ENCODE data around the gene FAM107B. TPM values are rescaled to one million over a fixed set of nuclear protein-coding genes. Genes with fewer than 3 reads are reported as not detected.
A peak's percentile ranks its signal among the peaks of the same experiment; 100 is the strongest.

The FAM107B gene
- total and polyA plus RNA-seq, 12 donors = 2.6 to 18.5 (median 6.2) TPM

GRCh38 chr10:14624600-14624999, 150.1 kb downstream of the FAM107B start:
- Histone ChIP-seq H3K36me3 (no peaks in the 10 kb centered on the region), H3K9me3 (no peaks in the 10 kb centered on the region), H3K27me3 (no peaks in the 10 kb centered on the region), H3K4me3 (no peak overlapping the region), H3K4me1 (peaks cover 0 to 17% (median 0%) of the 10 kb centered on the region in 9 donors), H3K27ac (no peak overlapping the region)
- intact Hi-C loops (cut with DNase I) = no loop called here
- DNase-seq = no peak
- no peak for ATAC-seq
- WGBS, 2 donors = 93% methylated on average over 8 of the region's 8 CpGs
- no peak for TF ChIP-seq CTCF (IDR thresholded peaks at IDR 0.05)

- intact Hi-C loops (cut with DNase I) = no loop called here
- ATAC-seq = no peak
- H3K4me1 ChIP-seq = peaks cover 0 to 17% (median 0%) of the 10 kb centered on the region in 9 donors
These were observed 150.8 kb downstream of the FAM107B start for GRCh38 chr10:14623931-14624330.

GRCh38 chr10:14621037-14621436, 153.7 kb downstream of the FAM107B start:
- no peaks in the 10 kb centered on the region for H3K9me3 ChIP-seq
- H3K4me1 ChIP-seq = peaks cover 0 to 44% (median 8%) of the 10 kb centered on the region in 9 donors
- H3K36me3 ChIP-seq = no peaks in the 10 kb centered on the region
- 59 to 66% methylated on average over 1 of the region's 1 CpG for WGBS, 2 donors
- intact Hi-C loops (cut with DNase I) = no loop called here
- no peak overlapping the region for H3K4me3 ChIP-seq
- H3K27ac ChIP-seq = peak overlapping the region in 6 of 10 donors; percentile 32 to 66 (median 45)
- DNase-seq (no peak), ATAC-seq (no peak)
- no peaks in the 10 kb centered on the region for H3K27me3 ChIP-seq
- no peak for TF ChIP-seq CTCF (IDR thresholded peaks at IDR 0.05)

More at GRCh38 chr10:14623931-14624330, 150.8 kb downstream of the FAM107B start:
- Histone ChIP-seq H3K4me3 (no peak overlapping the region), H3K9me3 (no peaks in the 10 kb centered on the region), H3K27ac (no peak overlapping the region), H3K27me3 (no peaks in the 10 kb centered on the region), H3K36me3 (no peaks in the 10 kb centered on the region)
- DNase-seq = no peak
- TF ChIP-seq CTCF (IDR thresholded peaks at IDR 0.05) = no peak
- WGBS, 2 donors = 78 to 95% methylated on average over 3 of the region's 3 CpGs

- WGBS, 2 donors = 80 to 81% methylated on average over 7 of the region's 7 CpGs
- TF ChIP-seq CTCF (IDR thresholded peaks at IDR 0.05) = no peak
- no peaks in the 10 kb centered on the region for H3K27me3 ChIP-seq
- H3K9me3 ChIP-seq = no peaks in the 10 kb centered on the region
- H3K36me3 ChIP-seq = no peaks in the 10 kb centered on the region
- peaks cover 0 to 46% (median 8%) of the 10 kb centered on the region in 9 donors for H3K4me1 ChIP-seq
- H3K4me3 ChIP-seq = no peak overlapping the region
- DNase-seq (no peak), ATAC-seq (no peak)
- intact Hi-C loops (cut with DNase I) = no loop called here
- H3K27ac ChIP-seq = peak overlapping the region in 1 of 10 donors; percentile 39
These were observed 156.0 kb downstream of the FAM107B start for GRCh38 chr10:14618674-14619073.
